Stimulated activated CD8-positive, alpha-beta memory T cell treated with anti-CD3 and anti-CD28 coated beads, Interleukin-7, amount 100 ng/mL, for 4 hours (primary cell): Measurements from ENCODE around the gene MED13L.

ENCODE experiments used
- DNase-seq, 2 donors: peaks; one replicate each; pipeline ENCODE4 v3.0.0-alpha.2; 2020; ENCODE audit warnings: low read depth in 2 of 2

The MED13L gene

GRCh38 chr12:116277467-116278278 is at the start of gene MED13L:
Gene MED13L (minus strand): TSS chr12:116277693. CDS start chr12:116277131, 562 bp downstream.
- DNase-seq: peak; percentile 69 to 87

DNA sequence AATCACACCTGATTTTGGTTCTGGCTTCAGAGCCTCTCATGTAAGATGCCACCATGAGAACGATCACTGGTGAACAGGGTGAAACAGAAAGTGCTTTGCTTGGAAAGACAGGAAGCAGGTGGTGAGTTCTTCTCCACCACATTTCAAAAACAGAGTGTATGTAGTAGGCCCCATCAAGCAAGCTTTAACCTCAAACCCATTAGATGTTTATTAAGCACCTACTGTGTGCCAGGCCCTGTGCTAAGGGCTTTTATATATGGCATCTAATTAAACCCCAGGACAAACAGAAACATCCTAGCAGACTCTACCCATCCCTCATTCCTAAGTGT is 47.8 kb upstream of the MED13L start:
- peak in 1 of 2 donors; percentile 5 for DNase-seq

DNA sequence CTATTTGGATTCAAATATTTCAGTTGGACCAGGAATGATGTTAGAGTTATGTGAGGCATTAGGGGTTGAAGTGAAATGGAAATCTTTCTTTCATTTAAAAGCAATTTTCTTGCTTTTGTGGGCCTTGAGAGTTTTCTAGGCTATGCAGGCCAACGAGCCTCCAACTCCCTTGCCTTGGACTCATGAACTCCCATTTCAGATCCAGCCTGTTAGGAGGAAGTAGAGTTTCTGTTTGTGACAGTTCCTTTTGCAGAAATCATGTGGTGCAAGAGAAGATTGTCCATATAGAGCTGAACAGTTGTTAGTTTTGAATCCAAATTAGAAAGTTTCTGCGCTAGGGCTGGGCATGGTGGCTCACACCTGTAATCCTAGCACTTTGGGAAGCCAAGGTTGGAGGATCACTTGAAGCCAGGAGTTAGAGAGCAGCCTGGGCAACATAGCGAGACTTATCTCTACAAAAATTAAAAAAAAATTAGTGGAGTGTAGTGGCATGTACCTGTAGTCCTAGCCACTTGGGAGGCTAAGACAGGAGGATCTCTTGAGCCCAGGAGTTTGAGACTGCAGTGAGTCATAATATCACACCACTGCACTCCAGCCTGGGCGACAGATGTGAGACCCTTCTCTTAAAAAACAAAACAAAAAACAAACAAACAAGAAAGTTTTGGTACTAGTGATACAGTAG is 47.3 kb upstream of the MED13L start:
- no peak for DNase-seq

DNA sequence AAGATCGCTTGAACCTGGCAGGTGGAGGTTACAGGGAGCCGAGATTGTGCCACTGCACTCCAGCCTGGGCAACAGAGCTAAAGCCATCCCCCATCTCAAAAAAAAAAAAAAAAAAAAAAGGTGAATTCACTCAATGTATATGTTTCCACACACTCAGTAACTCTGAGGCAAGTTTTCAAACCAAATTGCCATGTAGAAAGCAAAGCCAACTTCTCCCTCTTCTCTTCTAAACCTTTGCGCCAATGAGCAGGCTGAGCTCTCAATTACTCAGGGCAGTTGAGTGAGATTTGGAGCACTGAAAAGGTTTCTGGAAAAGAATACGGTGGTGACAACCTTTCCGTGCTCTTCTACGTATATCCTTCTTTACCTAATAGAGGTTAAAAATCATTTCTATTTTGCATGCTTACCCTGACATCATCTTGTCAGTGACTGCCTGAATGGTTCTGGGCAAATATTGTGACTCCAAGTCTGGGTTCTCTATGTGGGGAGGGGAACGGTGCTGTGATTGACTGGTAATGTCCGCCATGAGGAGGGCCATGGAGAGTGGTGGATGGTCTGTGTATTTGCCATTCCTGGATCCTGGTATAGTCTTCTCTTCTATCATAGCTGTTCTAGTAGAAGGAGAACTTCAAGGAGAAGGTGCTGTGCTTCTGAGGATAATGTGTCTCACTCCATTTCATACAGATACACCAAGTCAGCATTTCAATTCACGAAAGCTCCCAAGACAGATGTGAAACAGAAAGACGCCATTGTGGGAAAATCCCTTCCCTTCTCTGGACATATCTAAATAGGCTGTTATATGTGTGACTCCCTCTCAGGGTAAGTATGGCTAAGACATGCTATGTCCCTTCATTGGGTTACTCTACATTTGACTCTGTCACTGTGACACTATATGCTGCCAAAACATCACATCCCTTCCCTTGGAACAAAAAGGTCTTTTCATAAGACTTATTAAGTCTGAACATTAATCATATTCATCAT is 46.2 kb upstream of the MED13L start:
- DNase-seq: no peak

- no peak for DNase-seq
These were observed 44.4 kb upstream of the MED13L start for GRCh38 chr12:116321913-116322312.

GRCh38 chr12:116320791-116321217 is 43.3 kb upstream of the MED13L start:
- DNase-seq: no peak

DNA sequence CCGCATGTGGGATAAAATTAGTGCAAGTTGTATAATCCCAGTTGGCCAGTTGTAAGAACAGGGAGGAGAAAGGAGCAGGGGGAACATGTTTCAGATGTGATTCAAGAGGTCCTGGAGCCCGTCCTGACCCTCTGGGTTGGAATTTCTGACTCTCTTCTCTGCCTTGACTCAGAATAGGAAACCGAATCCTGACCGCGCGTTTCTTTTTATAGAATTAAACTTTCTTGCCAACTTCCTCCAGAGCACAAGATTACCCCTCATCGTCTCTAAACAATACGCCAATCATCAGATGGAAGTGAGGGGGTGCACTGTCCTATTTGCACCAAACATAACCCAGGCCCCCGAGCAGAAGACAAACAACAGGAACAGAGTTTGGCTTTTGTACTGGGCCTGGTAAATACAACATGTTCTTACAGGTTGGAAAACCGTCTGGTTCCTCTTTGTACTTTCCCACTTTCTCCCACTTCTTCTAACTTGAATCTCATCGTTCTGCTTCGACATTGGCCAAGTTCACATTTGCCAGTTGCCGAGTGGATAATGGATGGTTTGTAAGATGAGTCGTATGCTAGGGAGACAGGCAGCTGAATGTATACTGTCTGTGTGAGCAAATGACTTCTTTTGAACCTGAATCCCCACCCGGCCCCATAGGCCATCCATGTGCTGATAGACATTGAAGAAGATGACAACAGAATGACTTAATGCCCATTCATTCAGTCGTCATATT is 42.6 kb upstream of the MED13L start:
- DNase-seq: no peak

DNA sequence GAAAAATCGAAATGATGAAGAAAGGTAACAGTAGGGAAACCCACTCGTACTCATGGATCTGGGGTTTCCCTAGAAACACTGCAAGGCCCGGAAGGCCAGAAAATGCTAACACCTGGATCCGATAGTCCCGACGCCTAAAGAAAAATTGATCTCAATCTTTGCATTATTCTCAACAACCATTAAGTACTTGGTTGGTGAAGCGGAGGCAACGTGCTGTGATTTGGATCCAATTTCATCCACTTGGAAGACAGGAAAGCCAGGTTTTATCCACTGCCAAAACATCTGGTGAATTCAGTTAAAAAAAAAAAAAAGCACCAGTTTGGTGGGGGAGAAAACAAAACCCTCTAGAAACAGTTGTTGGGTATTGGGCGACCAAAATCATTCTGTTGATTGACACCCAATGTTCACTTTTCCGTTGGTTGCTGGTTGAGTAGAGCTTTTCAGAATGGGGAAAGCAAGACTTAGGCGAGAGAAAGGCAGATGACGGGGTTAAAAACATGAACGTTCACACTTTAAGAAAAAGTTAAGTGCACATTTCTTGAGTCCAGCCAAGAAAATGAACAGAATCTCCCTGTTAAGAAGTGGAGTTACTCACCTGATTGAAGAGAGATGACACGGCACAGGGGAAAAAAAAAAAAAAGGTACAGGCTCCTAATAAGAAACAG is 41.9 kb upstream of the MED13L start:
- DNase-seq: no peak

DNA sequence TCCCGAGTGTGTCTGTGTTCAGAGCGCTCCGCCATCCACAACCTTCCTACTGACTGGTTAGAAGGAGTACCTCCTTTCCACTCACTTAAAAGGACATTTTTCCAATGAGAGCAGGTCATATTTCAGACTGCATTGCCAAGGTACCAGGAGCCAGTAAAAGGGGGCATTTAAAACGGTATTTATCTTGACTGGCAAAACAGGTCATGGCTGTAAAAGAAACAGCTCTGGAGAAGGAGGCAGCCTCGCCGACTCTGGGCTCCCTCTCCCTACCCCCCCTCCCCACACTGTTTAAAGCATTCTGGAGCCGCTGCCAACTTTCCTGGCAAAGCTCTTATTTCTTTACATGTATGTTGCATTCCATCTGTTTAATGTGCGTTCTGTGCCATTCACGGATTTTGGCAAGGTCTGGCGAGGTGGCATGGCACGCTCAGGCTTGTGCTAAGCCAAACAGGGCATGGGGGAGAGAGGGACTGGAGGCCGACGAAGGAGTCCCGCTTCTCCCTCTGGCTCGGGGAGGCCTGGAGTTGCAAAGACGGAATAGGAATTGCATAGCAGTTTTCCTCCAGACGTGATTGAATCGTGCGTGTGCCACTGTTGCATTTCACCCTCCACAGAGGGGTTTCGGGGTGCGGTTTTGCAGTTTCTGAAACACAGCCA is 41.2 kb upstream of the MED13L start:
- DNase-seq: no peak

GRCh38 chr12:116317986-116318575 is 40.6 kb upstream of the MED13L start:
- no peak for DNase-seq

- DNase-seq: no peak
These were observed 39.6 kb upstream of the MED13L start for GRCh38 chr12:116317139-116317538.

GRCh38 chr12:116314477-116314876 is 37.0 kb upstream of the MED13L start:
- DNase-seq: no peak

DNA sequence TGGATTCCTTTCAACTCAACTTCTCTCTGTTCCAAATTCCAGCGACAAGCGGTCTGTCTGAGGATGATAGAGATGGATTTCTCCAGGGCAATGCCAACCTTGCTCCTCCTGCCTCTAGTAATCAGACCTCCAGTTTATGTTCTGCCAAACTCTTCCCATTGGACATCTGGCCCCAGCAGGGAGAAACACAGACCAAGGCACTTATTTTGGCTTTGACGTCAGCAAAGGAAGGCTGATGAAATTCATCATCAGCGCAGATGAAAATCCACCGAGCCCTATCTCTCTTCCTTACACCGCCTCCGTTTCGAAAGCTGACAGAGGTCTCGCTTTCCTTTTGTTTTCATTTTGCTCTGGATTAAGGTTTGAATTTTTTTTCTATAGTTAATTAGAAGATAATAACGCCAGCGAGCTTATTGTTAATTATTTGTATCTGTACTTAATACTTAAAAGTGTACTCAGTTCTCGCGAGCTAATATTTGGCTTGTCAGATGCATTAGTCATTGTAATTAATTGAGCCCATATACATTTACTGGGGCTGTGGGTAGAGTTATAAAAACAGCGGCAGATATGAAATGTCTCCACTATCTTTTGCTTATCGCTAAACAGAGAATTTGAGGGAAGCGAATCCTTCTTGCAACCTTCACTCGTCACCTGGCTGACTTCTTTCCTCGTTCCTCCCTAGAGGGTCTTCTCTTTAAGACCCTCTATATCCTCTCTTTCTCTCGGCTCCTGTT is 35.9 kb upstream of the MED13L start:
- no peak for DNase-seq

DNA sequence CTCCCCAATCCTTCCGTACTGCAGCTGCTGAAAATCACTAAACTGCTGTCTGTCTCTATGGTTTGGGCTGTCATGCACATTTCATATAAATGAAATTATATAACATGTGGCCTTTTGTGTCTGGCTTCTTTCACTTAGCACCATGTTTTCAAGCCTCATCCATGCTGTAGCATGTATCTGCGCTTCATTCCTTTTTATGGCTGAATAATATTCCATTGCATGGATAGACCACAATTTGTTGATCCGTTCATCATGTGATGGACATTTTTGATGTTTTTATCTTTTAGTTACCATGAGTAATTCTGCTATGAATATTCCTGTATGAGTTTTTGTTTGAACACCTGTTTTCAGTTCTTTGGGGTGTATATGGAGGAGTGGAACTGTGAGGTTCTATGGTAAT is 32.6 kb upstream of the MED13L start:
- no peak for DNase-seq

DNA sequence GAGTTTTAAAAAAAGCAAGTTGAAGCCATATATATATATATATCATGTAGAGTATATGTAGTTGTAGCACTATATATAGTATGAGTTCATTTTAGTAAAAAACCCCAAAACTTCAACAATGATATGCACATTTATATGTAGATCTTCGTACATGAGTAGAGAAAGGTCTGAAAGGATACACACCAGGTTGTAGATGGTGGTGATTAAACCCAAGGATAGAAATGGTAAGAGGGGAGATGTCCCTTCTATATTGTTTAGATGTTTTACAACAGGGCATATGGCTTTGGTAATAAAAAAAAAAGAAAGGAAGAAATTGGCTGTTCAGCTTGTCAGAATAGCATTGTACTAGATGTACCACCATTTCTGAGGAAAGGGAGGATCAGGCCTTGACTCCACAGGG is 31.9 kb upstream of the MED13L start:
- DNase-seq: no peak

DNA sequence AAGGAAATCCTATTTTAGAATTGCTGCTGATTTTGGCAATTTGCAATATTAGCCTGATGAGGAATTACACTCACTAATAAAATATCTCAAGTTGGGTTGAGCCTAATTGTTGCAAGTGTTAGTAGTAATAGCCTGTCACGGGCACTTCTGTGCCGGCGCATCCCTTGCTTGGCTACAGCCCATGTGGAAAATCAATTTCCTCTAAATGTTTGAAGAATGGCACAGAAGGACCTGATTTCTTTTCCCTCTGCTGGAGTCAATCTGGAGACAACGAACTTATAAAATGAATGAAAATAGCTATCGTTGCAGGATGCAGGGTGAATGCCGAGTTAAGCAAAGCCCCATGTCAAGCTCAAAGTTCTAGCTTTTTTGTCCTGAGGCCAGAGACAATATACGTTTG is 31.2 kb upstream of the MED13L start:
- DNase-seq: no peak

- DNase-seq: no peak
These were observed 29.5 kb upstream of the MED13L start for GRCh38 chr12:116306968-116307367.

- DNase-seq: no peak
These were observed 29.0 kb upstream of the MED13L start for GRCh38 chr12:116306506-116306905.

DNA sequence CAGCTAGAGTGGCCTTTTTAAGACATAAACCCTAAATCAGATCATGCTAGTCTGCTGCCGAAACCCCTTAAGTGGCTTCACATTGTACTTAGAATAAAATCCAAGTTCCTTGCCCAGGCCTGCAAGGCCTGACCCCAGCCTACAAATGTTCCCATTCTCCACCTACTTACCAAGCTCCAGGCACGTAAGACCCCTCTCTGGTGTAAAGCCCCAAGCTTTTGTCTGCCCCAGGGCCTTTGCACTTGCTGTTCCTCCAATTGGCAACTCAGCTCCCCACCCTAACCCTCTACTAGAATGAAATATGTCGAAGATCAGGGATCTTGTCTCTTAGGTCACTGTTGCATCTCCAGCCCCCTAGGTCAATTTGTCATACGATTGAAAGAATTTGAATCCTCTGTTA is 27.1 kb upstream of the MED13L start:
- DNase-seq: no peak
